Upper lobe of right lung (tissue), 1 donor: ENCODE results near the gene MON1A. TPM values are rescaled to one million over a fixed set of nuclear protein-coding genes. Genes with fewer than 3 reads are reported as not detected.

Experiments
- ATAC-seq: fragments of 200-7000 bp; cut with Tn5 transposase; one replicate; pipeline ENCODE4 v1.9.1; 2020; ENCODE audit warnings: mild to moderate bottlenecking, moderate library complexity
- DNase-seq: peaks from one replicate; pipeline ENCODE4 v3.0.0-alpha.2; 2020
- H3K27ac ChIP-seq: fragments of 200-600 bp; one replicate; pipeline ENCODE4 v1.8.0; 2022
- H3K27me3 ChIP-seq: fragments of 200-600 bp; one replicate; pipeline ENCODE4 v1.8.0; 2022; ENCODE audit warnings: mild to moderate bottlenecking
- H3K36me3 ChIP-seq: fragments of 200-600 bp; one replicate; pipeline ENCODE4 v1.8.0; 2022
- H3K4me1 ChIP-seq: fragments of 200-600 bp; one replicate; pipeline ENCODE4 v1.8.0; 2022
- H3K4me3 ChIP-seq: fragments of 200-600 bp; one replicate; pipeline ENCODE4 v1.8.0; 2022; ENCODE audit warnings: mild to moderate bottlenecking
- H3K9me3 ChIP-seq: fragments of 200-600 bp; one replicate; pipeline ENCODE4 v1.8.0; 2022
- intact Hi-C: fragments of 100-400 bp; cut with DNase I; formaldehyde crosslinking; loops from one replicate; pipeline ENCODE4 v1.11.0; 2022
- total RNA-seq: library from RNA; stranded (reverse); fragmentation: NEBNext Ultra II Directional; extraction: Animal tissue kit (Norgen Biotek cat#: 25700); gene quantifications from one replicate; pipeline ENCODE4 v1.2.1, GENCODE V29; 2021
- TF ChIP-seq, protein P1 (sequence below): fragments of 200-600 bp; IDR thresholded peaks from one replicate; pipeline ENCODE4 v1.8.0; 2022; ENCODE audit warnings: antibody characterized with exemption
- donor health status: DM: no; HTN: yes; CAD: no; lungs with severe emphysema.

The MON1A gene
- total RNA-seq, 1 donor from 2014 or later = 10.2 TPM

GRCh38 chr3:49879721-49880120, 49.9 kb downstream of the MON1A start:
- intact Hi-C loops = no loop called here
- ATAC-seq (no peak), DNase-seq (no peak)
- Histone ChIP-seq H3K9me3 (no peaks in the 10 kb centered on the region), H3K27me3 (no peaks in the 10 kb centered on the region), H3K4me1 (peaks cover 5% of the 10 kb centered on the region), H3K4me3 (no peak overlapping the region), H3K27ac (no peak overlapping the region), H3K36me3 (no peaks in the 10 kb centered on the region)
- TF ChIP-seq, protein P1, sequence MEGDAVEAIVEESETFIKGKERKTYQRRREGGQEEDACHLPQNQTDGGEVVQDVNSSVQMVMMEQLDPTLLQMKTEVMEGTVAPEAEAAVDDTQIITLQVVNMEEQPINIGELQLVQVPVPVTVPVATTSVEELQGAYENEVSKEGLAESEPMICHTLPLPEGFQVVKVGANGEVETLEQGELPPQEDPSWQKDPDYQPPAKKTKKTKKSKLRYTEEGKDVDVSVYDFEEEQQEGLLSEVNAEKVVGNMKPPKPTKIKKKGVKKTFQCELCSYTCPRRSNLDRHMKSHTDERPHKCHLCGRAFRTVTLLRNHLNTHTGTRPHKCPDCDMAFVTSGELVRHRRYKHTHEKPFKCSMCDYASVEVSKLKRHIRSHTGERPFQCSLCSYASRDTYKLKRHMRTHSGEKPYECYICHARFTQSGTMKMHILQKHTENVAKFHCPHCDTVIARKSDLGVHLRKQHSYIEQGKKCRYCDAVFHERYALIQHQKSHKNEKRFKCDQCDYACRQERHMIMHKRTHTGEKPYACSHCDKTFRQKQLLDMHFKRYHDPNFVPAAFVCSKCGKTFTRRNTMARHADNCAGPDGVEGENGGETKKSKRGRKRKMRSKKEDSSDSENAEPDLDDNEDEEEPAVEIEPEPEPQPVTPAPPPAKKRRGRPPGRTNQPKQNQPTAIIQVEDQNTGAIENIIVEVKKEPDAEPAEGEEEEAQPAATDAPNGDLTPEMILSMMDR = no peak

GRCh38 chr3:49878686-49879085, 50.9 kb downstream of the MON1A start:
- Histone ChIP-seq H3K9me3 (no peaks in the 10 kb centered on the region), H3K4me1 (peaks cover 5% of the 10 kb centered on the region), H3K4me3 (no peak overlapping the region), H3K36me3 (no peaks in the 10 kb centered on the region), H3K27ac (no peak overlapping the region), H3K27me3 (no peaks in the 10 kb centered on the region)
- no peak for ATAC-seq
- DNase-seq = no peak
- TF ChIP-seq, protein P1 = no peak
- intact Hi-C loops = no loop called here

DNA sequence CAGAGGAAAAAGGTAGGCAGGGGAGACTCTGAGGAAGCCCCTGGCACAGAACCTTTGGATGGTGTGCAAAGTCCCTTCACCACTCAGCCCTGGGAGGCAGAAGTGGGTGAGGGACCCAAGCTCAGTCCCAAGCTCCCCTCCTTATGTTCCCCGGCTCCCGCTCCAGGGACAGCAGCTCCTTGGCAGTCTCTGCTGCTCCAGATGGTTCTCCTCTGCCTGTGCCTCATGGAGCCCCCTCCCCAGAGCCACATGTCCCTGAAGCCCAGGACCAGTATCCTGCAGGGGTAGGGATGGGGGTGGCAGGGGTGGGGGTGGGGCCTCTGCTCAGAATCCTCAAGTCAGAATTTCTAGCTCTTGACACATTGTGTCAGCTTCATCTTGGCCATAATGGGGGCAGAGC, 51.9 kb downstream of the MON1A start:
- Histone ChIP-seq H3K4me3 (no peak overlapping the region), H3K4me1 (peaks cover 5% of the 10 kb centered on the region), H3K27ac (no peak overlapping the region), H3K9me3 (no peaks in the 10 kb centered on the region), H3K36me3 (no peaks in the 10 kb centered on the region), H3K27me3 (no peaks in the 10 kb centered on the region)
- TF ChIP-seq, protein P1 = no peak
- intact Hi-C loops = no loop called here
- DNase-seq (no peak), ATAC-seq (no peak)

DNA sequence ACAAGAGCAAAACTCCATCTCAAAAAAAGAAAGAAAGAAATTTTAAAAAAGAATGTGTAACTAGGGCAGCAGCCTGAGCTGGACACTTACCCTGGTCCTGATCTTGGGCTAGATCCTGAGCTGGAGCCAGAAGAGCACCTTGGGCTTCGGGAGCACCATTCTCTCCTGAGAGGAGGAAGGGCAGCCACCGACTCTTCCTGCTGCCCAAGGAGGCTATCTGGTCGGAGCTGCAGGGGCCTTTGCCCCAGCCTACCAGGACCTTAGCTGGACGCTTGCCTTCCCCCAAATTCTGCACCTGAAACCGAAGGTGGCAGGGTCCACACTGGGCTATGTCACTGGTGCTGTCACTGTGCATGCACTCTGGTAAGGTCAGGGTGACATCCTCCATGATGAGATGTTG, 53.0 kb downstream of the MON1A start:
- DNase-seq = no peak
- Histone ChIP-seq H3K9me3 (no peaks in the 10 kb centered on the region), H3K36me3 (no peaks in the 10 kb centered on the region), H3K27ac (no peak overlapping the region), H3K4me3 (no peak overlapping the region), H3K4me1 (no peaks in the 10 kb centered on the region), H3K27me3 (no peaks in the 10 kb centered on the region)
- intact Hi-C loops = no loop called here
- ATAC-seq = no peak
- TF ChIP-seq, protein P1 = no peak

DNA sequence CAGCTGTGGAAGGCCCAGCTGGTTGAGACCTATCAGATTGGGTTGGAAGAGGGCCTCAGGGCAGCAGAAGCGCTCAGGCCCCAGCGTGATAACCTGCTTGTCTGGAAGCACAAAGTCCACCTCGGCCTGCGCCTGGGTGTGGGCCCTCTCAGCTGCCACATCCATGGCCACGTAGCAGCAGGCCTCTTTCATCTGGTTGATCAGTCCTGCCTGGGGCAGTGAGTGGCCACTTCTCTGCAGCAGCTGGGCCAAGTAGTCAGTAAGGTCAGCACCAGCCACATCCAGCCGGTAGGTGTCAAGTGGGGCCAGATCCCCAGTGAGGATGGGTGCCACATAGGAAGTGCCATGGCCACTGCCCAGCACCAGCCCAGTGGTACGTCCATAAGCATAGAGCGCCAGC, 56.0 kb downstream of the MON1A start:
- intact Hi-C loops = no loop called here
- TF ChIP-seq, protein P1 = no peak
- ATAC-seq = no peak

GRCh38 chr3:49872801-49873281, 56.8 kb downstream of the MON1A start:
- H3K27ac ChIP-seq = no peak overlapping the region
- H3K4me3 ChIP-seq = no peak overlapping the region
- intact Hi-C loops = no loop called here
- H3K36me3 ChIP-seq = no peaks in the 10 kb centered on the region
- TF ChIP-seq, protein P1 = no peak
- no peak for DNase-seq
- no peaks in the 10 kb centered on the region for H3K9me3 ChIP-seq
- peaks cover 8% of the 10 kb centered on the region for H3K4me1 ChIP-seq
- no peak for ATAC-seq
- peaks cover 31% of the 10 kb centered on the region for H3K27me3 ChIP-seq

More for the DNA sequence above, 56.0 kb downstream of the MON1A start:
- no peak for DNase-seq
- no peaks in the 10 kb centered on the region for H3K9me3 ChIP-seq
- H3K27ac ChIP-seq = no peak overlapping the region
- peaks cover 8% of the 10 kb centered on the region for H3K4me1 ChIP-seq
- H3K36me3 ChIP-seq = no peaks in the 10 kb centered on the region
- peaks cover 23% of the 10 kb centered on the region for H3K27me3 ChIP-seq
- H3K4me3 ChIP-seq = no peak overlapping the region
